ENCODE measurements around the gene COBLL1. TPM values are rescaled to one million over a fixed set of nuclear protein-coding genes. Genes with fewer than 3 reads are reported as not detected.

COBLL1 gene
- total RNA-seq, 3 donors from 2014 or later (not counting 1 experiment from before 2014, with no cell fraction given) = 0.85 to 13.4 (median 2.2) TPM

GRCh38 chr2:164717000-164717803, 124.4 kb downstream of the COBLL1 start:
- Mint-ChIP-seq H3K36me3 (no peaks in the 10 kb centered on the region), H3K27ac (no peak overlapping the region), H3K4me1 (no peaks in the 10 kb centered on the region), H3K4me3 (no peak overlapping the region), H3K9me3 (no peaks in the 10 kb centered on the region), H3K27me3 (ENCODE audit: low read depth in 2 of 2) (no peaks in the 10 kb centered on the region)
- Histone ChIP-seq H3K27me3 (ENCODE audit: control insufficient read depth, insufficient read depth, low read length) (no peaks in the 10 kb centered on the region), H3K27ac (ENCODE audit: low read length) (no peak overlapping the region), H3K36me3 (ENCODE audit: control insufficient read depth, insufficient read depth, low read length) (no peaks in the 10 kb centered on the region), H3K4me1 (ENCODE audit: control insufficient read depth, insufficient read depth, low read length) (no peaks in the 10 kb centered on the region), H3K4me3 (ENCODE audit: low read length) (no peak overlapping the region), H3K9me3 (ENCODE audit: control insufficient read depth, insufficient read depth, low read length) (no peaks in the 10 kb centered on the region)
- ATAC-seq (no peak), DNase-seq (peak in 1 of 2 donors; percentile 6)
- TF ChIP-seq CTCF (IDR thresholded peaks at IDR 0.05) = peak; percentile 52
- 95% methylated on average over 3 of the region's 6 CpGs for WGBS (ENCODE audit: insufficient coverage)
- intact Hi-C loops (cut with micrococcal nuclease) = no loop called here

- H3K27ac Mint-ChIP-seq = no peak overlapping the region
- intact Hi-C loops (cut with micrococcal nuclease) = no loop called here
- no peaks in the 10 kb centered on the region for H3K36me3 ChIP-seq (ENCODE audit: control insufficient read depth, insufficient read depth, low read length)
- no peaks in the 10 kb centered on the region for H3K4me1 Mint-ChIP-seq
- DNase-seq = no peak
- H3K9me3 Mint-ChIP-seq = no peaks in the 10 kb centered on the region
- no peaks in the 10 kb centered on the region for H3K36me3 Mint-ChIP-seq
- no peak overlapping the region for H3K4me3 ChIP-seq (ENCODE audit: low read length)
- H3K4me3 Mint-ChIP-seq = no peak overlapping the region
- H3K9me3 ChIP-seq (ENCODE audit: control insufficient read depth, insufficient read depth, low read length) = no peaks in the 10 kb centered on the region
- ATAC-seq = no peak
- TF ChIP-seq CTCF (IDR thresholded peaks at IDR 0.05) = no peak
- H3K4me1 ChIP-seq (ENCODE audit: control insufficient read depth, insufficient read depth, low read length) = no peaks in the 10 kb centered on the region
- H3K27me3 ChIP-seq (ENCODE audit: control insufficient read depth, insufficient read depth, low read length) = no peaks in the 10 kb centered on the region
- no peaks in the 10 kb centered on the region for H3K27me3 Mint-ChIP-seq (ENCODE audit: low read depth in 2 of 2)
- WGBS (ENCODE audit: insufficient coverage) = 86% methylated on average over 1 of the region's 1 CpG
- no peak overlapping the region for H3K27ac ChIP-seq (ENCODE audit: low read length)
Observed at GRCh38 chr2:164714471-164714870, 127.2 kb downstream of the COBLL1 start.

GRCh38 chr2:164711766-164712138, 129.9 kb downstream of the COBLL1 start:
- Histone ChIP-seq H3K36me3 (ENCODE audit: control insufficient read depth, insufficient read depth, low read length) (no peaks in the 10 kb centered on the region), H3K9me3 (ENCODE audit: control insufficient read depth, insufficient read depth, low read length) (no peaks in the 10 kb centered on the region), H3K4me1 (ENCODE audit: control insufficient read depth, insufficient read depth, low read length) (no peaks in the 10 kb centered on the region), H3K27me3 (ENCODE audit: control insufficient read depth, insufficient read depth, low read length) (no peaks in the 10 kb centered on the region), H3K4me3 (ENCODE audit: low read length) (no peak overlapping the region), H3K27ac (ENCODE audit: low read length) (no peak overlapping the region)
- WGBS (ENCODE audit: insufficient coverage) = no CpG with 5 or more reads among the region's 1 CpG
- DNase-seq (no peak), ATAC-seq (no peak)
- TF ChIP-seq CTCF (IDR thresholded peaks at IDR 0.05) = no peak
- Mint-ChIP-seq H3K4me3 (no peak overlapping the region), H3K9me3 (no peaks in the 10 kb centered on the region), H3K4me1 (no peaks in the 10 kb centered on the region), H3K36me3 (no peaks in the 10 kb centered on the region), H3K27ac (no peak overlapping the region), H3K27me3 (ENCODE audit: low read depth in 2 of 2) (no peaks in the 10 kb centered on the region)
- intact Hi-C loops (cut with micrococcal nuclease) = no loop called here
